Activated T-helper 1 cell treated with Interleukin-2 at 50 U/mL for 16 hours (primary cell): Measurements from ENCODE around the gene CACNA1D.

ENCODE experiments used
- DNase-seq: peaks from one replicate; pipeline ENCODE4 v3.0.0-alpha.2; 2020; ENCODE audit warnings: low read depth

Gene CACNA1D

DNA sequence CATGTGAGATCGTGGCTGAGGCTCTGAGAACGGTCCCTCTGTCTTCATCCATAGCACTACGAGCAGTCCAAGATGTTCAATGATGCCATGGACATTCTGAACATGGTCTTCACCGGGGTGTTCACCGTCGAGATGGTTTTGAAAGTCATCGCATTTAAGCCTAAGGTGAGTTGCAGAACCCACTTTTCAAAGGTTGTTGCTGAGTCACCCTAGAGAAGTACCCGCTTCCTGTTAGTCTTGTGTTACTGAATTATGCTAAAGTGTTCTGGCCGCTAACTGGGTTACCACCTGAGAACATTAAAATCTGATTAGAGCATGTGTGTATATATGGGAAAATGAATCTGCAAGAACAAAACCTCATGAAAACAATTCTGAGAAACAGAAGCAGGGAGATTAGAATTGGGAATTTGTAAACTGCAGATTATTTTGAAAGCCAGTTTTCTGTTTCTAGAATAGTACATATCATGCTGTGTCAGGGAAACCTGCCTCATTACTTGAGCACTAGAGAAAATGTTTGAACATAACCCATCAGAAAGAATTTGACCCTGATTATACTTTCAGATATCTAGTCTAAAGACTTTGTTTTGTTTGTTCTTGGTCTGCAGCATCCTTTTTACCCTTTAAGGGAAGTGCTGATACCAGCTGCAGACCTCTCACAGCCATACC is 259.2 kb downstream of the CACNA1D start:
- DNase-seq = no peak

DNA sequence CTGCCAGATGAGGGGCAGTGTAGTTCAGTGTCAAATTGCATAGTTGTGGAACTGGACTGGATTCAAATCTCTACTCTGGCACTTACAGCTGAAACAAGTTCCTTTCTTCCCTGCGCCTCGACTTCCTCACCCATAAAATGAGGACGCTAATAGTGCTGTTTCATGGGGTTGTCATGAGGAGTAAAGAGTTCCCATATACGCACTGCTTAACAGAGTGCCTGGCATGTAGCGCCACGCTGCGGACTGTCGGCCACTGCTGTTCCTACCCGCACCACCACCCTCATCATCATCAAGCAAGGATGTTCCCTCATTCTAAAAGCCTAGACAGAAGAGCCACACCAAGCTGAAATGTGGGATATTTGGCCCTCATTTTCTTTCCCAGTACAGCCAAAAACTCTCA is 259.9 kb downstream of the CACNA1D start:
- no peak for DNase-seq

DNA sequence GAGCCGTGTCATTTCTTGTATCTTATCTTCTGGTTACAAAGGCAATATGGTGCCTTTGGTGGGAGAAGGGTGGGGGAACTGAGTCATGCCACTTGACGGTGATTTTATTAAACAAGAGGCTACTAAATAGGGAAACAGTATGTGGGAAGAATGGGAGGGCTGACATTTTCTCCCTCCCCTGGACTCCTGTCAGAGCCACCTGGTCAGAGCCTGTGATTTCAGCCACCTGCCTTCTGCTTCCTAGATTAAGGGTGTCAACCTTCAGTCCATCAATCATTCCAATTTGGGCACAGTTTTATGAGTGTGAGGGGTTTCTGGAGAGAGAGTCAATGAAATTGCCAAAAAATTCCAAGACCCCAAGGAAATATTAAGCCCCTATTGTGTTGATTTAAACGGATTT is 264.4 kb downstream of the CACNA1D start:
- no peak for DNase-seq

DNA sequence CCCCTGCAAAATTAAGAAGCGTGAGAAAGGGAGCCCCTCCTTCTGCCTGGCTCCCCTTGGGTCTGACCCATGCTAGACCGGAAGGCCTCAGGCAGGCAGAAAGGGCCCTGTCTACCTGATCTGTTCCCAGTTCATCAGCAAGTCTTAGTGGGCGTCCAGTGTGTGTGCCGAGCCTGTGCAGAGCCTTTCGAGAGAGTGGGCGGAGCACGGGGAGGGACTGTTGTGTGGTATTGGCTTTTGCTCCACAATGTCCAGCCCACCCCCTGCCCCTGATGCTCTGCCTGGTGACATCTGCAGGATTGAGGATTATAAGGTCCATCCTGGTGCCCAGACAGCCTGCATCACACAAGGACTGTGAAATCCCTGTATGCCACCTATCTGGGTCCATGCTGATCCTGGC is 268.9 kb downstream of the CACNA1D start:
- DNase-seq = no peak

DNA sequence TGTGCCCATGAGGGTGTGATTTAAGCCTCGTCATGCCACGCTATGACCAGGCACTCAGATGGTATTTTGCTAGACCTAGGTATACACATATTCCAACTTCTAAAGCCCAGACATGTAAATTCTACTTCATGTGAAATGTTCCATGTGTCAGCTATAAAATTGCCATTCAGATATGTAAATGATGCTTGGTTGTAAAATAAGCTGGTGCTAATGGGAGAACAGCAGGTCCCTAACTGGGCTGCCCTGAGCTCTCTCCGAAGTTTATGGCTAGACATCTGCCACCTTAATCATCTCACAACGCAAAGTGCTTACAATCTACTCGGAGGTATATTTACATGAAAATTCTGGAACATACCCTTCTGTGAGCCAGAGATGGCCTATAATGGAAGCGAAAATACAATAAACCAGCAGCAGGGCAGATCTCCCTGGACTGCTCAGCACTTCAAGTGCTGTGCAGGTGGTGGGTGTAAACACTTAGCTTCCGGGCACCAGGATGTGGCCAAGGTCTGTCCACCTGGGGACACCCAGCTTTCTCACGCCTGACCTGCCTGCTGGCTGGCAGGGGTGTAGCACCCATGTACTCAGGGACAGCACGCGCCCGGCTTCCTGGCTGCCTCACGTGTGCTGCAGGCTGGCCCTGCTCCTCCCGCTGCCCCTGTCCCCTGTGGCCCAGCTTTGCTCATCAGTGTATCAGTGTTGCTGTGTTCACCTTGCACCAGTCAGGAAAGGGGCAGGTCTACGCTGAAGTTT is 269.8 kb downstream of the CACNA1D start:
- no peak for DNase-seq

DNA sequence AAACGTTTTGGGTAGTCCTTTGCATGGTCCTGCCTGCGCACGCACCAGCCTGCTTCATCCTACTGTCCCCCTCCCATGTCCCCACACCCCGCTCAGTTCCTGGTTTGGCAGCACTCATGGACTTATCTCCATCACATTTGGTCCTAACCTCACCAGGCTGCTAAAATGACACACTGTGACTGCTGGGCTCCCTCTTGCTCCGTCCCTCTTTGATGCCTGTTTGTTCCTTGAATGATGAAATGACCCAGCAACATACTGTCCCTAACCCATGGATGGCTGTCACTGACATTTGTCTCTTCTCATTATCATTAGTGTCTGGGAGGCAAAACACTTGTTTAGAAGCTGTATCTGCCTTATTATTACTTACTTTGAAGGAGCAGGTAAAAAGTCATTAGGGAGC is 271.3 kb downstream of the CACNA1D start:
- DNase-seq = no peak

DNA sequence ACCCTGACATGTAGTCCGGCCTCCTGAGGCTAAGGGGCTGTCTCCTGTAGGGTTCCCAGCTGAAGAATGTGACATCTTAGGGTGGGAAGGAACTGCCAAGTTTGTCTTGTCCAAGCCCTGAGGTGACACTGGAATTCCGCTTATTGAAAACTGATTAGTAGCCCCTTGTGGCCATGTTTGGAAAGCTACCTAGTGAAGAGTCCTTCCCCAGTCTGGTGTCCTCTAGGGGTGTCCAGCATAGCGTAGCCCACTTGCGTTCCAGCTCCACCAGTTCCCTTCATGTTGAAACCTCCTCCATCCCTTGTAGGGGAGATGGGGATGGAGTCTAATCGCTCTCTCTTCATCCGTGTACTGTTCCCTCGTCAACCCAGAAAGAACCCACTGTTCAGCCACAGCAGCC is 272.3 kb downstream of the CACNA1D start:
- no peak for DNase-seq

DNA sequence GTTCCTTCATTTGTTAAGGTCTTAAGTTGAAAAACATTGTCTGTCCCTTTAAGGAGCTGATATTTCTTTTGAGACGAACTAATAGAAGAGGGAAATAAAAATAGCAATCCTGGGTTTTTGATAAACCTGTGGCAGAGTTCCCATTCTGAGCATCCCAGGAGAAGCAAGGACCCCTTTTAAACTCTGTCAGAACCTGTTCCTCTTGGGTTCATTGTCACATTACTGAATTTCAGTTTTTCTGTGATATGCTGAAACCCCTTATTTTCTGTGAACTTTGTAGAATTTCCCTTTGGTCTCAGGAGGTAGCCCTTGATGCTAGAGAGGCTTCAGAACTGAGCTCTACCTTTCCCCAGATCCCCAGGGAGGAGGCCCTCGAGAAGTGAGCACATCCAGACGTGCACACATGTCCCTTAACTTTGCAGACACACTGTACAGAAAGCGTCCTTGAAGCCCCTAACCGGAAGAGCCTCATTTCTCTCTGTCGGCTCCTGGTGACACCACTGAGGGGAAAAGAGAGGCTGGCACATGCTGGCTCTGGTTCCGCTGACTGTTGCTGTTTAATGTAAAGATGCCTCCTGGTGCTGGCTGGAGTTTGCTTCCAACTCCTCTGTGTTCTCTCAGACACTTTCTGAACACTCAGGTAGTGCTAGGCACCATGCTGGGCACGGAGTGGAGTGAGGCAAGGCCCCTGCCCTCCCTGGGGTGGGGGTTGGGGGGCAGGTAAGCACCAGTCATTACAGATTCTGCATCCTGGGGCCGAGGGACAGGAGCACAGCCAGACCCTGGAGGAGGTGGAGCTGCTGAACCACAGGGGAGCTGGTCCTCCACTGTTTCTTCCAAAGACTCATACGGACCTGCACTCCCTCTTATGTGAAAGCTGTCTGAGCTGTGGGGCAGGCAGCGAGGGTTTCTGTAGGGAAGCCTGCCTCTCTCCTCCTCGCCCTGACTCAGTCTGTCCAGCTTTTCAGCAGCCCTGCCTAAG is 274.4 kb downstream of the CACNA1D start:
- DNase-seq = no peak

DNA sequence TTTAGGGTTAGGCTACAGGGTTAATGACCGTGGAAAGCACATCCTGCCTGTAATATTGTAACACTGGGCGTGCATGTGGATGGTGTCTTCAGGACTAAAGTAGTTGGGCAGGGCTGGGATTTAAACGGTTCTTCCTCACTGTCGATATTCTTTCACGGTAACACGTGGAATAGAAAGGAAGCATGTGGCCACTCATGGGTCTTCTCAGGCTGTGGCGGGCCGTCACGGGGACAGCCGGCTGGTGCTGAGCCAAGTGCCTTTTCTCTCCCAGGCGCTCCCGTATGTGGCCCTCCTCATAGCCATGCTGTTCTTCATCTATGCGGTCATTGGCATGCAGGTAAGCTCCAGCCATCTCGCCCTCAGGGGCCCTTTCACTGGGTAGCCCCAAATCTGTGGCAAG is 278.2 kb downstream of the CACNA1D start:
- no peak for DNase-seq

DNA sequence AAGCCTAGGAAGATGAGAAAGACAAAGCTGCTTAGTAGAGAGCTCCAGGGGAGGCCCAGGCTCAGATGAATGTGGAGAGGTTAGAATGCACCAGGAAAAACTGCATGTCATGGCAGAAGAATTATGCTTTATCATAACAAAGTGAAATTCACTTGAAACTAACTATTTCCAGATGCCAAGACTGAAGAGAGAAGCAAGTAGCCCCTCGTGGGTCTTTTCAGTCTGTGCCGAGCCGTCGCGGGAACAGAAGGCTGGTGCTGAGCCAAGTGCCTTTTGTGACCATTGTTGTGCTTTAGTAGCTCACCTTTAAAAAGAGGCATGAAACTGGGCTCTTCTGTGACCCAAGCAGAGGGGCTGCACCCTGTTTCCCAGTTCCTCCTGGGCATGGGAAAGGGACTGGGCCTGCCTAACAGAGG is 278.6 kb downstream of the CACNA1D start:
- DNase-seq = no peak

DNA sequence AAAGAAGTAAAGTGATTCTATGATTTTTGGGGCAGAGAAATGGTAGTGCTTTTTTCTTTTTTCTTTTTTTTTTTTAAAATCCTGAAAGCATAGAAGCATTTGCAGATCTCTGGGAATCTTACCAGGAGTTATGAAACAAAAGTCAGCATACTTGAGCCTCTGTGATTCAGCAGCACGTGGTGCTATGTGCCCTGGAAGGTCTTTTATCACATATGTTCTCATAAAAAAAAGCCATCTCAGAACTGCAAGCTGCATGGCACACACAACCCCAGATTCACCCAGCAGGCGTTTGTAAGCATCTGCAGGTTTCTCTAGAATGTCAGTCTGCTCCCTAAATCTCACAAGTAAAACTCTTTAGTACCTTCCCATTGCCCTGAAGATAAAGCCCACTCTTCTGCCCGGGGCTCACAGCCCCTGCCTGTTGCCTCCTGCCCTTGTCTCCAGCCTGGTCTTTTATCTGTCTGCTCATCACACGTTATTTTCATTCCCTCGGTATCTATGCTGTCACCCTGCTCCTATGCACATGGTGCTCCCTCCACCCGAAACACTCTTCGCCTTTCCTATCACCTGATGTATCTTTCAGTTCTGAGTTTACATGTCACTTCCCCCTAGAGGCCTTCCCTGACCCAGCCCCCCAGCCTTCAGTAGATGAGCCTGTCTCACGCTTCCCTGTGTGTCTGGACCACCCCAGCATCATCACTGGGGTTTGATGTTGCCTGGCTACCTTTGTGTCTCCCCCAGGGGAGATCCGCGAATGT is 279.4 kb downstream of the CACNA1D start:
- no peak for DNase-seq

DNA sequence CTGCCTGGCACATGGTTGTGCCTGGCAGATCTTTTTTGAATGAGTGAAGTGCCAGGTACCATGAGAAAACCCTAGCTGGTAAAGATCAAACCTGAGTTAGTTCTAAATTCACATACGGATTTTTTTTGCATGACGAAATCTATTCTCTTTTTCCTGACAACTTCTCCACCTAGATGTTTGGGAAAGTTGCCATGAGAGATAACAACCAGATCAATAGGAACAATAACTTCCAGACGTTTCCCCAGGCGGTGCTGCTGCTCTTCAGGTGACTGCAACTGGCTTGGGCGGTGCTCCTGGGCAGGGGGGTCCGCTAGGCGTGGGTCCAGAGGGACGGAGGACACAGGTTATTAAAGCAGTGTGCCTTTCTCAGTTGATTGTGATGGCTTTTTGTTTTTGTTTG is 280.0 kb downstream of the CACNA1D start:
- DNase-seq = no peak

DNA sequence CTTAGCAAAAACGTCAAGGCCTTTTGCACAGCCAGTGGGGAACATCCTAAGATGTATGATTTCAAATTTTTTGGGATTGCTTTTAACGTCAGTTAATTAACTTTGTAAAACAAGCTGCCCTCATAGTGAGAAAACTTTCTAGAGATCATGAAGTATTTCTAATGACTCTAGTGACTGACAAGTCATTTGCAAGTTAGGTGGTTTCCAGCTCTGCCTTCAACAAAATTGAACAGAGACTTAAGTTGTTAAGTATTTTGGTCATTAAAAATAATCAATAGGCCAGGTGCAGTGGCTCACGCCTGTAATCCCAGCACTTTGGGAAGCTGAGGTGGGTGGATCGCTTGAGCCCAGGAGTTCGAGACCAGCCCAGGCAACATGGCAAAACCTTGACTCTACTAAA is 280.6 kb downstream of the CACNA1D start:
- DNase-seq = no peak

DNA sequence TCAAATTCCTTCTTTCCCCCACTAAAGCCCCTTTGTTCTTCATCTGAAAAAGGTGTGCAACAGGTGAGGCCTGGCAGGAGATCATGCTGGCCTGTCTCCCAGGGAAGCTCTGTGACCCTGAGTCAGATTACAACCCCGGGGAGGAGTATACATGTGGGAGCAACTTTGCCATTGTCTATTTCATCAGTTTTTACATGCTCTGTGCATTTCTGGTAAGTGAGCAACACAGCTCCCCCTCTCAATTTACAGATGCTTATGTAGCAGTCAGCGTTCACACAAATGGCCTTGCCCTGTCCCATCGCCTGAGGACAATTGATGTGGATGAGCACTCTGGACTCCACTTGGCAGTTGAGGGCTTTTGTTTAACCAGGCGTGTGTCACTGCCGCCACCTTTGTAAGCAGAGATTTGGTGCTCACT is 281.4 kb downstream of the CACNA1D start:
- DNase-seq = no peak

DNA sequence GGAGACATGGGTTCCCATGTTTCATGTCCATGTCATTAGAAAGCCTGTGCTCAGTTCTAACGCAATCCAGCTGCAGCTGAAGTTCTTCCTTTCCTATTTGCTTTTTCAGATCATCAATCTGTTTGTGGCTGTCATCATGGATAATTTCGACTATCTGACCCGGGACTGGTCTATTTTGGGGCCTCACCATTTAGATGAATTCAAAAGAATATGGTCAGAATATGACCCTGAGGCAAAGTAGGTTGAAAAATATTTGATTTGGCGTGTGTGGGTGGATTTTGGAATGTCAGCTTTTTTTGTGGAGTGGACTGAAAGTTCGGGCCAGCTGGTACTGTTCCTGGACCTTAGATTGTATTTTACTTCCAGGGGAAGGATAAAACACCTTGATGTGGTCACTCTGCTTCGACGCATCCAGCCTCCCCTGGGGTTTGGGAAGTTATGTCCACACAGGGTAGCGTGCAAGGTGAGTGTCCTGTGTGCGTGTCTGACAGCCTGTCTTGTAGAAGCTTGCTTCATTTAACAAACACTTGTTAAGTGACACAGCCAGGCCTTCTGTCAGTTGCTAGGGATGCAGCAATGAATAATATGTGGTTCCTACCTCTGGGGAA is 282.2 kb downstream of the CACNA1D start:
- no peak for DNase-seq

DNA sequence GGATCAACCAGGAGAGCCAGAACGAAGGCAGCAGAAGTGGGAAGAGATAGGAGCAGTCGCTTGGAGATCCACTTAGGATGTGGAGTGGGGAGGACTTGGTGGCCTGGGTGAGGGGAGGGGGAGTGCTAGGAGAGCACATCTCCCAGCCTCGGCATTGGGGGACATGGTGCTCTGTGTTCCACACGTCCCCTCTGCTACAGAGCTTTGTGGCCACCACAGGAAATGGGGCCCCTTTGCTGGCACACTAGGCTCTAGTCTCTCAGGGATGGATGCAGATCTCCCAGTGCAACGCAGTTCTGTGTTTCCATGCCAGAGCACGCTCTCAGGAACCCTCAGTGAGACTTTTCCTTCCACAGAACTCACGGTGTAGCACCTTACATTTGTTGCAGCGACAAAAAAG is 283.1 kb downstream of the CACNA1D start:
- no peak for DNase-seq

DNA sequence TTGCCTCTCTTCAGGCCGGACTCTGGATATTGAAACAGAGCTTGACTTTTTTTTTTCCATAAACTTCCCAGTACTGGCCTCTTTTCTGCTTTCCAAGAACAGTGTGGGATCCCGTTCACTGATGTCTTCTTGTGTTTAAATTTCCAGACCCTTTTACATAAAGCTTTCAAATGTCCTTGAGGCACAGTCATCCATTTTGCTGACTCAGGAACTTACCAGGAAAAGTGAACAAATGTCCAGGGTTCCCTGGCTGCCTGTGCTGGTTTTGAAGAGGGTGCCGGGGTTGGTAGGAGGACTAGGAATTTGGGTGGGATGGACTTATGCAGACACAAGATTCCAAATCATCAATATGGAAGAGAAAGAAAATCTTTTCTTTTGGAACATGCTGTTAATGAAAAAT is 283.7 kb downstream of the CACNA1D start:
- no peak for DNase-seq

DNA sequence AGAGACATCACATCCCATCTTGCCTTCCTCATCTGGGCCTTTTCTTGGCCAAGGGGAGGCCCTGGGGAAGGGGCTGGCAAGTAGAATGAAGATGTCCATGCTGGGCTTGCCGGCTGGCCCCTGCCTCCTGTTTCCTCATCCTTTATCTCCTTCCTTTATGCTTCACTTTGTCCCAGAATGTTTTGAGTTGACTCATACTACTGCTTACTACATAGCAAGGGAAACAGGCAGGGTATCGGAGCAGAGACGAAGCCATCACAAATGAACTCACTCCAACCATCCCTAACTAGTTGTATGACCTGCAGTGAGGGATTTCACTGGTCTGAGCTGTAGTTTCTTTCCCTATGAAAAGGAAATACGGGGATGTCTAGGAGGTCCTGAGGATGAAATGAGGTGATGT is 285.8 kb downstream of the CACNA1D start:
- no peak for DNase-seq

DNA sequence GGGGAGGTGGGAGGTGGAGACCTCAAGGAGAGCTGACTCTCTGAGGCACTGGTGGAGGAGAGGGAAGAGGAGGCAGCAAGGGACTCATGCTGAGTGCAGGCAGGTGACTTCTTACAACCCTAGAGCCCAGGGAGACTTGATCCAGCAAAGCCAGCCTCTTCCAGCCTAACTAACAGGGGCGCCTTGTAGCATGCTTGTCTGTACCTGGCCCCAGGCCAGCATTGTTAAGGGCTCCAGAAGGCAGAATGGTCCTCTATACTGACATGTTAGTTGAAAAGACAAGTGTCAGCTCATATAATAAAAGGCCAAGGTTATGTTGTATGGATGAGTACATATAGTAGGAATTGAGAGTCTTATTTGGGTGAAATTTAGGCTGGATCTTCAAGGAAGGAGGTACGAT is 286.4 kb downstream of the CACNA1D start:
- DNase-seq = no peak

DNA sequence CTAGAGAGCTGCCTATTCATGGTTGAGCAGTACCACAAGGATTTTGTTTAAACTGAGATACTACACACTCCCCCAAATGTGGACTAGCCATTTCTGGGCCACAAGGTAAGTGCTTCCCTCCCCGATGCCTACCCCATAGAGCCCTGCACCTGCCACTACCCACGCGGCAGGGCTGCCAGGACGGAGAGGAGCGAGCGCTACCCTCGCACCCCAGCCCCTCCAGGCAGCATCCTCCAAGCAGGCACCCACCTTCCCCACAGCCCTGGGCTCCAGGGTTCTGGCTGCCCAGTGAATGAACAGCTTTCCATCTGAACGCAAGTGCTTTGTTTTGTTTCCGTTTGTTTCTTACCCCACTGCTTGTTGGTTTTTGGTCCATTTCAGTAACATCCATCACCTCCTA is 292.6 kb downstream of the CACNA1D start:
- no peak for DNase-seq

DNA sequence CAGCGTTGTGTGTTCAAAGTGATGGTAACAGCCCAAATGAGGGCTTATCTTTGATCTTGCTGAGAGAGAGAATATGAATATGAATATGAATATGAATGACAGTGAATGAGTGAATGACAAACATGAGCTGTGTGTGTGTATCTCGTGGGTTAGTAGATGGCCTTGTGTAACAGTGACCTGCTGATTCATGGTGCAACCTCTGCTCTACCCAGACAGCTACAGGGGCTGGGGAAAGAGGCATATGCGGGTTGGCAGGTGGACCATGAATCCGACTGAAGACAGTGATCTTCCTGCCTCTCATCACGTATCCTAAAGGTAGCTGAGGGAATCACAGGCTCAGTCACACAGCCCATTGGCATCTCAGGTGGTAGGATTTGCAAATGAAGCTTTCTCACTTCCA is 293.6 kb downstream of the CACNA1D start:
- DNase-seq = no peak

DNA sequence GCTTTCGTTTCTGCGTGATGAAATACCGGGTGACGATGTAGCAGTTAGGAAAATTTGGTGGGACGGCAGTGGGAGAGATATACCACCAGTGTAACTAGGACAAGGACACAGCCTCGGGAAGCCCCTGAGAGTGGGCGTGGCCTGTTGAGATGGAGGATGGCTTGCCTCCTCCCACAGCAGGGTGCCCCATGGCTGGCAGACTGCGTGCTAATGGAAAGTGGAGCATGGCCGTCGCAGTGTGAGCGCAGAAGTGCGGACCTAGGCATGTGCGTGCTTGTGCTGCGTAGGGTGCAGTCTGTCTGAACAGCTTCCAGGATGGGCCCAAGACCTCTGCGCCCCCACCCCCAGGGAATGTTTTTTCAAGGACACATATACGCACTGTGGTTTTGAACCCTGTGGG is 295.0 kb downstream of the CACNA1D start:
- DNase-seq = no peak
